HCT116 (cell line): ENCODE measurements around the gene CCNL1. TPM values are rescaled to one million over a fixed set of nuclear protein-coding genes. Genes with fewer than 3 reads are reported as not detected.

Experiments used
- ATAC-seq: fragments of 200-7000 bp; cut with Tn5 transposase; 2 replicates; pipeline ENCODE4 v1.9.1; 2020; ENCODE audit warnings: mild to moderate bottlenecking, moderate library complexity
- BruUV-seq: library from RNA; stranded (reverse); fragments of 400-500 nt; replicated peaks from 2 replicates; lab custom pipeline; 2021; lab: Mats Ljungman, UMichigan
- CTCF ChIA-PET: fragments of 300-600 bp; sonication (Branson Sonifier 250); formaldehyde crosslinking; loops from one replicate; lab custom pipeline; 2021; ENCODE audit warnings: antibody characterized with exemption; lab: Charles Lee
- POLR2A ChIA-PET: fragments of 300-600, 350-600 bp; sonication (Branson Sonifier 250); formaldehyde crosslinking; loops from one replicate; lab custom pipeline; 2021; ENCODE audit warnings: antibody characterized with exemption; lab: Charles Lee
- RAD21 ChIA-PET, 2 experiments: fragments of 300-600 bp; sonication (Branson Sonifier 250); formaldehyde crosslinking; loops; one replicate each; lab custom pipeline; 2023; ENCODE audit warnings: low total read pairs in 2 of 2; ENCODE audit not compliant: uncharacterized antibody in 2 of 2, unreplicated experiment in 2 of 2, low non-redundant PET in 1 of 2; lab: Charles Lee
- DNase-seq: peaks from one replicate; pipeline ENCODE4 v3.0.0-alpha.2; 2010; ENCODE audit warnings: low read depth, low spot score
- H2AFZ ChIP-seq: fragments of 200-600 bp; shearing (Covaris generic), sonication (generic); 2 replicates; pipeline ENCODE4 v1.6.1; 2017; ENCODE audit warnings: low read depth, mixed run types, mixed read lengths, antibody characterized with exemption, low read length; ENCODE audit not compliant: poor library complexity, severe bottlenecking
- H3K27ac ChIP-seq: 2 replicates; pipeline ENCODE4 v1.5.1; 2012; ENCODE audit warnings: low read depth, low read length
- H3K27me3 ChIP-seq: fragments of 200-600 bp; sonication (generic); 2 replicates; pipeline ENCODE4 v1.6.1; 2016; ENCODE audit warnings: mixed run types, low read length, mixed read lengths; ENCODE audit not compliant: insufficient read depth
- H3K36me3 ChIP-seq, 2 experiments: fragments of 200-500 bp in 1 of 2; fragments of 200-600 bp in 1 of 2; sonication (Bioruptor generic) in 1 of 2; sonication (generic) in 1 of 2; 2 replicates each; pipeline versions ENCODE4 v1.5.1 to v1.6.1; 2014 to 2016; ENCODE audit warnings: low read length in 2 of 2, inconsistent platforms in 1 of 2, mixed read lengths in 1 of 2, mixed run types in 1 of 2; ENCODE audit not compliant: insufficient read depth in 2 of 2, control insufficient read depth in 1 of 2
- H3K4me1 ChIP-seq, 2 experiments: fragments of 200-600 bp in 1 of 2; sonication (generic) in 1 of 2; 2 replicates each; pipeline versions ENCODE4 v1.5.1 to v1.6.1; 2012 to 2017; ENCODE audit warnings: low read length in 2 of 2, inconsistent platforms in 1 of 2, mild to moderate bottlenecking in 1 of 2, mixed read lengths in 1 of 2, mixed run types in 1 of 2, moderate library complexity in 1 of 2; ENCODE audit not compliant: insufficient read depth in 2 of 2, control insufficient read depth in 1 of 2
- H3K4me2 ChIP-seq: fragments of 200-600 bp; sonication (generic); 2 replicates; pipeline ENCODE4 v1.6.1; 2017; ENCODE audit warnings: mixed run types, low read length, mixed read lengths
- H3K4me3 ChIP-seq, 2 experiments: fragments of 200-600 bp in 1 of 2; sonication (generic) in 1 of 2; replicated peaks in 1 of 2; 2 replicates each; pipeline ENCODE4 v1.5.1; 2011 to 2016; ENCODE audit warnings: low read length in 2 of 2, control low read depth in 1 of 2, low read depth in 1 of 2, mild to moderate bottlenecking in 1 of 2, mixed read lengths in 1 of 2, mixed run types in 1 of 2
- H3K79me2 ChIP-seq: fragments of 200-600 bp; sonication (generic); 2 replicates; pipeline ENCODE4 v1.6.1; 2017; ENCODE audit warnings: mild to moderate bottlenecking, mixed run types, low read length, moderate library complexity, mixed read lengths; ENCODE audit not compliant: insufficient read depth
- H3K9ac ChIP-seq: fragments of 200-600 bp; sonication (generic); 2 replicates; pipeline ENCODE4 v1.6.1; 2016; ENCODE audit warnings: low read length, mixed read lengths
- H3K9me2 ChIP-seq: fragments of 200-600 bp; sonication (generic), shearing (Covaris generic); 2 replicates; pipeline ENCODE4 v1.6.1; 2017; ENCODE audit warnings: mixed run types, mild to moderate bottlenecking, moderate library complexity; ENCODE audit not compliant: insufficient read depth
- H3K9me3 ChIP-seq, 2 experiments: fragments of 200-500 bp in 1 of 2; fragments of 200-600 bp in 1 of 2; sonication (Bioruptor generic) in 1 of 2; sonication (generic) in 1 of 2; 2 replicates each; pipeline ENCODE4 v1.6.1; 2014 to 2017; ENCODE audit warnings: low read length in 2 of 2, mixed read lengths in 2 of 2, inconsistent platforms in 1 of 2, low read depth in 1 of 2, mild to moderate bottlenecking in 1 of 2, mixed run types in 1 of 2, moderate library complexity in 1 of 2; ENCODE audit not compliant: control insufficient read depth in 1 of 2, insufficient read depth in 1 of 2
- H4K20me1 ChIP-seq: fragments of 200-600 bp; sonication (generic), shearing (Covaris generic); 2 replicates; pipeline ENCODE4 v1.6.1; 2017; ENCODE audit warnings: mixed run types, mild to moderate bottlenecking, moderate library complexity; ENCODE audit not compliant: insufficient read depth
- CBX3 ChIP-seq: IDR thresholded peaks from 2 replicates; pipeline ENCODE4 v1.6.1; 2012; ENCODE audit warnings: low read depth
- EGR1 ChIP-seq: IDR thresholded peaks from 2 replicates; pipeline ENCODE4 v1.6.1; 2012; ENCODE audit warnings: low read depth
- FOSL1 ChIP-seq: IDR thresholded peaks from 2 replicates; pipeline ENCODE4 v1.6.1; 2012; ENCODE audit warnings: low read depth
- RAD21 ChIP-seq: IDR thresholded peaks from 2 replicates; pipeline ENCODE4 v1.6.1; 2012; ENCODE audit warnings: low read depth, mild to moderate bottlenecking
- TCF7L2 ChIP-seq: IDR thresholded peaks from 2 replicates; pipeline ENCODE4 v1.7.0; 2011; ENCODE audit warnings: borderline replicate concordance, inconsistent platforms; ENCODE audit not compliant: insufficient read depth, insufficient read length; ENCODE audit errors: extremely low read depth
- ZNF274 ChIP-seq: fragments of 200-500 bp; sonication (Bioruptor generic); IDR thresholded peaks from 2 replicates; pipeline ENCODE4 v1.6.1; 2014; ENCODE audit warnings: mild to moderate bottlenecking, low read depth, low read length, inconsistent platforms
- intact Hi-C: fragments of 100-400 bp; cut with micrococcal nuclease; formaldehyde crosslinking; loops from 2 replicates; pipeline ENCODE4 v1.10.0; 2022
- total RNA-seq: library from RNA; stranded (reverse); gene quantifications from one replicate; pipeline ENCODE4 v1.2.1, GENCODE V29; 2021; ENCODE audit not compliant: unreplicated experiment
- TF ChIP-seq, protein P1 (sequence below): IDR thresholded peaks from 2 replicates; pipeline ENCODE4 v1.6.1; 2011; ENCODE audit warnings: mild to moderate bottlenecking, low read length, moderate library complexity; ENCODE audit not compliant: insufficient replicate concordance; ENCODE audit errors: extremely low read depth
- TF ChIP-seq, protein P2 (sequence below), 3 experiments: fragments of 200-600 bp in 1 of 3; sonication (generic) in 1 of 3; IDR thresholded peaks in 2 of 3; conservative IDR thresholded peaks in 1 of 3; 2 replicates each; pipeline ENCODE4 v1.5.1; 2012 to 2017; ENCODE audit warnings: low read depth in 2 of 3, low read length in 2 of 3, antibody characterized with exemption in 1 of 3, borderline replicate concordance in 1 of 3, control low read depth in 1 of 3, mild to moderate bottlenecking in 1 of 3, mixed read lengths in 1 of 3, mixed run types in 1 of 3, moderate library complexity in 1 of 3; ENCODE audit not compliant: insufficient read depth in 1 of 3

The CCNL1 gene
- total RNA-seq, 1 experiment from 2014 or later = 96.7 TPM

DNA sequence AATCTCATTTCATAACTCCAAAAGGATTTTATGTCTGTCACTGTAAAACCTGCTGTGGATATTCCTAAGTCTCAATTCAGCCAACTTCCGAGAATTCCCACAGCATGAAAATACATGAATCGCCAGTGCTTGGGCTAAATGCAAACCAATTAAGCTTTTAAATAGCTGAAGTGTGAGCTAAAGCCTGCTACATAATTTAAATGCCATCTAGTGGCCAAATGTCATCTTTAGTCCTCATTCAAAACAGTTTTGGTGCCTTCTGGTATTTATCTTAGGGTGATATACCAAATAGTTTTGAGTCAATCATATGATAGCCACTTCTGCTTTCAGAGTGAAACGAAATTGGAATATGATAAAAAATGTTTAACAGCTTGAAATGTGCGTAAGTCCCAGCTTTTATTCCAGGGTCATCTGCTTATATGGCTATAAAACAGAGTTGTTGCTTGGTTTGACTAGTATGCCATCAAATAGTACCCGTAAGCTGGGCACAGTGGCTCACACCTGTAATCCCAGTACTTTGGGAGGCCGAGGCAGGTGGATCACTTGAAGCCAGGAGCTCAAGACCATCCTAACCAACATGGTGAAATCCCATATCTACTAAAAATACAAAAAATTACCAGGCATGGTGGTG, 41.8 kb upstream of the CCNL1 start:
- TF ChIP-seq, protein P1, sequence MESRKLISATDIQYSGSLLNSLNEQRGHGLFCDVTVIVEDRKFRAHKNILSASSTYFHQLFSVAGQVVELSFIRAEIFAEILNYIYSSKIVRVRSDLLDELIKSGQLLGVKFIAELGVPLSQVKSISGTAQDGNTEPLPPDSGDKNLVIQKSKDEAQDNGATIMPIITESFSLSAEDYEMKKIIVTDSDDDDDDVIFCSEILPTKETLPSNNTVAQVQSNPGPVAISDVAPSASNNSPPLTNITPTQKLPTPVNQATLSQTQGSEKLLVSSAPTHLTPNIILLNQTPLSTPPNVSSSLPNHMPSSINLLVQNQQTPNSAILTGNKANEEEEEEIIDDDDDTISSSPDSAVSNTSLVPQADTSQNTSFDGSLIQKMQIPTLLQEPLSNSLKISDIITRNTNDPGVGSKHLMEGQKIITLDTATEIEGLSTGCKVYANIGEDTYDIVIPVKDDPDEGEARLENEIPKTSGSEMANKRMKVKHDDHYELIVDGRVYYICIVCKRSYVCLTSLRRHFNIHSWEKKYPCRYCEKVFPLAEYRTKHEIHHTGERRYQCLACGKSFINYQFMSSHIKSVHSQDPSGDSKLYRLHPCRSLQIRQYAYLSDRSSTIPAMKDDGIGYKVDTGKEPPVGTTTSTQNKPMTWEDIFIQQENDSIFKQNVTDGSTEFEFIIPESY = no peak
- no peak for TF ChIP-seq EGR1
- no peak for TF ChIP-seq TCF7L2
- no peak for TF ChIP-seq FOSL1
- TF ChIP-seq CBX3 = no peak
- TF ChIP-seq, protein P2, sequence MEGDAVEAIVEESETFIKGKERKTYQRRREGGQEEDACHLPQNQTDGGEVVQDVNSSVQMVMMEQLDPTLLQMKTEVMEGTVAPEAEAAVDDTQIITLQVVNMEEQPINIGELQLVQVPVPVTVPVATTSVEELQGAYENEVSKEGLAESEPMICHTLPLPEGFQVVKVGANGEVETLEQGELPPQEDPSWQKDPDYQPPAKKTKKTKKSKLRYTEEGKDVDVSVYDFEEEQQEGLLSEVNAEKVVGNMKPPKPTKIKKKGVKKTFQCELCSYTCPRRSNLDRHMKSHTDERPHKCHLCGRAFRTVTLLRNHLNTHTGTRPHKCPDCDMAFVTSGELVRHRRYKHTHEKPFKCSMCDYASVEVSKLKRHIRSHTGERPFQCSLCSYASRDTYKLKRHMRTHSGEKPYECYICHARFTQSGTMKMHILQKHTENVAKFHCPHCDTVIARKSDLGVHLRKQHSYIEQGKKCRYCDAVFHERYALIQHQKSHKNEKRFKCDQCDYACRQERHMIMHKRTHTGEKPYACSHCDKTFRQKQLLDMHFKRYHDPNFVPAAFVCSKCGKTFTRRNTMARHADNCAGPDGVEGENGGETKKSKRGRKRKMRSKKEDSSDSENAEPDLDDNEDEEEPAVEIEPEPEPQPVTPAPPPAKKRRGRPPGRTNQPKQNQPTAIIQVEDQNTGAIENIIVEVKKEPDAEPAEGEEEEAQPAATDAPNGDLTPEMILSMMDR (IDR thresholded peaks at IDR 0.05 in 2 of 3, conservative IDR thresholded peaks at IDR 0.05 in 1 of 3; ENCODE audit: borderline replicate concordance in 1 of 3, insufficient read depth in 1 of 3, low read depth in 2 of 3, low read length in 2 of 3) = peak; percentile 44 to 65 (median 64); a peak in 5 of 6 replicates
- peak; percentile 65 for TF ChIP-seq RAD21
- TF ChIP-seq ZNF274 = no peak
- POLR2A ChIA-PET = interaction anchor here (1.9 kb wide), 1 partner anchor 42 kb away, joined by 9 read pairs; the partner anchor contains the start of gene CCNL1
- H3K4me3 ChIP-seq = no peak overlapping the region
- no peaks in the 10 kb centered on the region for H3K79me2 ChIP-seq
- no peaks in the 10 kb centered on the region for H3K27me3 ChIP-seq
- H3K9me2 ChIP-seq = no peaks in the 10 kb centered on the region
- CTCF ChIA-PET = interaction anchor here (0.6 to 2.3 kb wide), 19 partner anchors 9 to 1206 kb away, joined by 3 to 18 read pairs (median 3); partner anchors contain the start of gene CCNL1
- H3K9me3 ChIP-seq = no peaks in the 10 kb centered on the region
- H3K36me3 ChIP-seq = no peaks in the 10 kb centered on the region
- H3K27ac ChIP-seq = no peak overlapping the region
- ATAC-seq (peak; percentile 73), DNase-seq (peak; percentile 19)
- no TSS peak for BruUV-seq
- no peak overlapping the region for H3K4me2 ChIP-seq
- RAD21 ChIA-PET = interaction anchor here in 1 of 2 experiments (0.8 to 1.0 kb wide), 2 partner anchors 39 to 1051 kb away, joined by 4 to 5 read pairs; no protein-coding TSS in a partner anchor
- no peaks in the 10 kb centered on the region for H4K20me1 ChIP-seq
- intact Hi-C loops = loop anchor here (5.0 kb wide), 2 partner anchors 1049 to 1204 kb away; no protein-coding TSS in a partner anchor
- no peak overlapping the region for H3K9ac ChIP-seq
- no peak overlapping the region for H2AFZ ChIP-seq
- H3K4me1 ChIP-seq = no peaks in the 10 kb centered on the region
